Mesenchymal stem cell (in vitro differentiated cells and primary cell): ENCODE data around the gene TMEM204.

Experiments used
- DNase-seq: peaks from one replicate; pipeline ENCODE4 v3.0.0-alpha.2; 2013
- H2AFZ ChIP-seq: one replicate; pipeline ENCODE4 v1.6.1; 2013; ENCODE audit warnings: low read depth, mild to moderate bottlenecking, control low read depth, inconsistent platforms, low read length, moderate library complexity
- H2AK5ac ChIP-seq: 2 replicates; pipeline ENCODE4 v1.6.1; 2013; ENCODE audit warnings: low read length, moderate library complexity, mild to moderate bottlenecking, inconsistent platforms; ENCODE audit not compliant: severe bottlenecking
- H2BK120ac ChIP-seq: one replicate; pipeline ENCODE4 v1.6.1; 2013; ENCODE audit warnings: low read depth, mild to moderate bottlenecking, inconsistent platforms, low read length, moderate library complexity
- H2BK12ac ChIP-seq, 2 experiments: one replicate each; pipeline ENCODE4 v1.6.1; 2013; ENCODE audit warnings: inconsistent platforms in 2 of 2, low read length in 2 of 2, mild to moderate bottlenecking in 2 of 2, moderate library complexity in 2 of 2, control low read depth in 1 of 2
- H2BK15ac ChIP-seq: one replicate; pipeline ENCODE4 v1.6.1; 2013; ENCODE audit warnings: mild to moderate bottlenecking, low read depth, inconsistent platforms; ENCODE audit not compliant: poor library complexity, severe bottlenecking
- H2BK5ac ChIP-seq: 2 replicates; pipeline ENCODE4 v1.6.1; 2013; ENCODE audit warnings: low read depth, mild to moderate bottlenecking, low read length, control low read depth, inconsistent platforms; ENCODE audit not compliant: poor library complexity, severe bottlenecking
- H3K14ac ChIP-seq, 2 experiments: one replicate each; pipeline ENCODE4 v1.6.1; 2013; ENCODE audit warnings: inconsistent platforms in 2 of 2, low read length in 2 of 2, control low read depth in 1 of 2, mild to moderate bottlenecking in 1 of 2, moderate library complexity in 1 of 2
- H3K18ac ChIP-seq, 2 experiments: one replicate each; pipeline ENCODE4 v1.6.1; 2013; ENCODE audit warnings: inconsistent platforms in 2 of 2, low read length in 2 of 2, control low read depth in 1 of 2, low read depth in 1 of 2, mild to moderate bottlenecking in 1 of 2
- H3K23ac ChIP-seq, 2 experiments: one replicate each; pipeline ENCODE4 v1.6.1; 2013; ENCODE audit warnings: inconsistent platforms in 2 of 2, low read length in 2 of 2, mild to moderate bottlenecking in 2 of 2, moderate library complexity in 2 of 2, control low read depth in 1 of 2
- H3K27ac ChIP-seq: 2 replicates; pipeline ENCODE4 v1.5.1; 2013; ENCODE audit warnings: mild to moderate bottlenecking, moderate library complexity, low read length, control low read depth, inconsistent platforms; ENCODE audit not compliant: poor library complexity, severe bottlenecking
- H3K27me3 ChIP-seq, 2 experiments: 2 replicates each; pipeline versions ENCODE4 v1.6.1 to v1.7.0; 2013; ENCODE audit warnings: low read length in 2 of 2, mild to moderate bottlenecking in 2 of 2, moderate library complexity in 2 of 2, control low read depth in 1 of 2, inconsistent platforms in 1 of 2; ENCODE audit not compliant: control insufficient read depth in 1 of 2, insufficient read depth in 1 of 2
- H3K36me3 ChIP-seq, 2 experiments: 2 replicates each; pipeline versions ENCODE4 v1.6.1 to v1.7.0; 2013; ENCODE audit warnings: low read length in 2 of 2, control low read depth in 1 of 2, inconsistent platforms in 1 of 2, low read depth in 1 of 2, mild to moderate bottlenecking in 1 of 2; ENCODE audit not compliant: insufficient read depth in 2 of 2, control insufficient read depth in 1 of 2
- H3K4ac ChIP-seq, 2 experiments: one replicate each; pipeline ENCODE4 v1.6.1; 2013; ENCODE audit warnings: inconsistent platforms in 2 of 2, low read length in 2 of 2, mild to moderate bottlenecking in 2 of 2, moderate library complexity in 2 of 2, control low read depth in 1 of 2, low read depth in 1 of 2
- H3K4me1 ChIP-seq: 2 replicates; pipeline ENCODE4 v1.6.1; 2013; ENCODE audit warnings: low read depth, low read length, control low read depth; ENCODE audit not compliant: control insufficient read depth, insufficient read depth
- H3K4me2 ChIP-seq: 2 replicates; pipeline ENCODE4 v1.6.1; 2013; ENCODE audit warnings: low read length, mild to moderate bottlenecking, inconsistent platforms; ENCODE audit not compliant: poor library complexity, severe bottlenecking
- H3K4me3 ChIP-seq, 2 experiments: 2 replicates each; pipeline versions ENCODE4 v1.5.1 to v1.7.0; 2013; ENCODE audit warnings: low read length in 2 of 2, mild to moderate bottlenecking in 2 of 2, control low read depth in 1 of 2, low read depth in 1 of 2; ENCODE audit not compliant: insufficient read depth in 1 of 2
- H3K79me1 ChIP-seq: replicated peaks from 2 replicates; pipeline ENCODE4 v1.6.1; 2013; ENCODE audit warnings: mild to moderate bottlenecking, control low read depth, low read length, inconsistent platforms; ENCODE audit not compliant: poor library complexity, severe bottlenecking
- H3K9ac ChIP-seq: 2 replicates; pipeline ENCODE4 v1.7.0; 2013; ENCODE audit warnings: mild to moderate bottlenecking, low read length, moderate library complexity
- H3K9me3 ChIP-seq: 2 replicates; pipeline ENCODE4 v1.7.0; 2013; ENCODE audit warnings: mild to moderate bottlenecking, low read length; ENCODE audit not compliant: control insufficient read depth
- H4K8ac ChIP-seq: one replicate; pipeline ENCODE4 v1.6.1; 2013; ENCODE audit warnings: inconsistent platforms, mild to moderate bottlenecking, low read length, moderate library complexity
- H4K91ac ChIP-seq: one replicate; pipeline ENCODE4 v1.6.1; 2013; ENCODE audit warnings: mild to moderate bottlenecking, low read length, inconsistent platforms
- WGBS: methylation state at CpG from one replicate; pipeline ENCODE4 v1.1.7; 2013; ENCODE audit warnings: mixed read lengths; 5-methylcytosine and 5-hydroxymethylcytosine counted together

TMEM204 gene

DNA sequence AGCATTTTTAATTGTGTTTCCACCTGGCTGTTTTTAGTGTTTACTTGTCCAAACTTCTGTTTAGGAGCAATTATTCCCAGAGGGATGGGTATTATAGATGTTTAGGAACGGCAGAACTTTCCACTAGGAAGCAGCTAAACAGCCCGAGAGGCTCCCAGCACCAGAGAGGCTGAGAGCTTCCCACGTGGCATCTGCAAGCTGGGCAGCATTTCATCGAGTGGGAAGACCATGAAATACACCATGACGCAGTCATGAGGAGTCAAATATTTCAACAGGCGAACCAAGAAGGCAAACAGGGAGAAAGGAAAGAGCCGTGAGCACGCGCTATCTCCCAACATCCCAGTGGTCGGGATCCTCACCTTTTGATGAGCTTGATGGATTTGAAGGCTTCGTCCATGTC is 24.1 kb downstream of the TMEM204 start:
- H3K4me2 ChIP-seq = no peak overlapping the region
- no peak overlapping the region for H4K8ac ChIP-seq
- no peak overlapping the region for H3K4me3 ChIP-seq
- DNase-seq = no peak
- H3K79me1 ChIP-seq = peaks cover 1% of the 10 kb centered on the region
- peaks cover 78 to 90% of the 10 kb centered on the region in 2 experiments for H3K36me3 ChIP-seq
- peaks cover 2% of the 10 kb centered on the region for H3K4me1 ChIP-seq
- no peak overlapping the region for H3K9ac ChIP-seq
- H3K4ac ChIP-seq = no peak overlapping the region
- no peak overlapping the region for H3K18ac ChIP-seq
- no peak overlapping the region for H4K91ac ChIP-seq
- WGBS = 91% methylated on average over 11 of the region's 11 CpGs
- no peaks in the 10 kb centered on the region for H3K9me3 ChIP-seq
- H3K27me3 ChIP-seq = no peaks in the 10 kb centered on the region
- no peak overlapping the region for H2BK15ac ChIP-seq
- no peak overlapping the region for H2BK5ac ChIP-seq
- H2AK5ac ChIP-seq = no peak overlapping the region
- no peak overlapping the region for H3K23ac ChIP-seq
- H2BK120ac ChIP-seq = no peak overlapping the region
- H2AFZ ChIP-seq = no peak overlapping the region
- no peak overlapping the region for H2BK12ac ChIP-seq
- H3K14ac ChIP-seq = no peak overlapping the region
- H3K27ac ChIP-seq = no peak overlapping the region

DNA sequence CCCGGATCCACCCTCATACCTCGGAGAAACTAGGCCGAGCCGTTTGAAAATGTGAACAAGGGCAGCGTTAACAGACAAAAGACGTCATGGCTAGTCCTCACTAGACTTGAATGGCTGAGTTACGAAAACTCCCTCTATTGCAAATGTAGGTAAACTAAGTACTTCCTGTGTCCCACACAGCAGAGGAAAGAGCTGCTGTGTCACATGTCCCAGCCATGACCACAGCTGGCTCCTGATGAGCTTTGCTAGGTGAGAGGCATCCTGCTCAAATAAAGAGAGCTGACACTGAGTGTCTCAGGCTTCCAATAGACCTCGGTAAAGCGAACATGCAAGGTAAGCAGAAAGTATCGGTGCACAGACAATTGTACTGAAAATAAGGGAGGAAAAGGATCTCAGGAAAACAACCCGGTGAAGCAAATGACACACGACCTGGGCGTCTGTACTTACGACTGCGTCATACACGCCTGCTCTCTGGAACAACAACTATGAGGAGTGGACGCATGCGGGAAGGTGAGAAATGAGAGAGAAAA is 26.0 kb downstream of the TMEM204 start:
- no peak overlapping the region for H2BK12ac ChIP-seq
- H3K4me3 ChIP-seq = no peak overlapping the region
- no peak overlapping the region for H4K91ac ChIP-seq
- no peak overlapping the region for H3K9ac ChIP-seq
- no peak overlapping the region for H2AK5ac ChIP-seq
- no peak overlapping the region for H3K4me2 ChIP-seq
- H3K4me1 ChIP-seq = peaks cover 2% of the 10 kb centered on the region
- H2BK15ac ChIP-seq = no peak overlapping the region
- WGBS = 88% methylated on average over 18 of the region's 18 CpGs
- H3K4ac ChIP-seq = no peak overlapping the region
- no peaks in the 10 kb centered on the region for H3K27me3 ChIP-seq
- H4K8ac ChIP-seq = no peak overlapping the region
- H2BK5ac ChIP-seq = no peak overlapping the region
- no peak for DNase-seq
- no peak overlapping the region for H3K14ac ChIP-seq
- H3K36me3 ChIP-seq = peaks cover 81 to 89% of the 10 kb centered on the region in 2 experiments
- no peak overlapping the region for H3K23ac ChIP-seq
- no peak overlapping the region for H3K18ac ChIP-seq
- no peaks in the 10 kb centered on the region for H3K79me1 ChIP-seq
- H2BK120ac ChIP-seq = no peak overlapping the region
- H2AFZ ChIP-seq = no peak overlapping the region
- H3K27ac ChIP-seq = no peak overlapping the region
- H3K9me3 ChIP-seq = no peaks in the 10 kb centered on the region

DNA sequence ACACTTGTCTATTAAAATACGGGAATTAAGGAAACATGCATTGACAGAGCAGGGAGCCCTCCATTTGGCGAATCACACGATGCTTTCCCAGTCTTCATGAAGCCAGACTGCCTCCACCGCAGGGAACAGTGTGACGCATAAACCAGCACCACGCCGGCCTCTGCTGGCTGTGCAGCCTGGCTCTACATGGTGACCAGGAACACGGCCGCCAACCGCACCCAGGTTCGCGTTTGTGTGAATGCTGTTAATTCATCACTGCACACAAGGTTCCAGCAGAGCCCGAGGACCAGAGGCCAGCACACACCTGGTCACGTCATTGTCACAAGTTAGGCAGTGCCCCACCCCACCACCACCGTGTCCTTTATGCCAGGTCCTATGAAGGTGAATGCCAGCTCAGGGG is 26.7 kb downstream of the TMEM204 start:
- Histone ChIP-seq H3K14ac (no peak overlapping the region), H3K9me3 (no peaks in the 10 kb centered on the region), H3K36me3 (peaks cover 81 to 83% of the 10 kb centered on the region in 2 experiments), H4K8ac (no peak overlapping the region), H3K4me2 (no peak overlapping the region), H3K27me3 (no peaks in the 10 kb centered on the region), H3K27ac (no peak overlapping the region), H2BK5ac (no peak overlapping the region), H4K91ac (no peak overlapping the region), H3K4me1 (peaks cover 4% of the 10 kb centered on the region), H3K18ac (no peak overlapping the region), H3K4me3 (no peak overlapping the region), H2AFZ (no peak overlapping the region), H3K23ac (no peak overlapping the region), H2AK5ac (no peak overlapping the region), H3K79me1 (no peaks in the 10 kb centered on the region), H2BK15ac (no peak overlapping the region), H2BK12ac (no peak overlapping the region), H3K9ac (no peak overlapping the region), H3K4ac (no peak overlapping the region), H2BK120ac (no peak overlapping the region)
- DNase-seq = no peak
- 96% methylated on average over 15 of the region's 15 CpGs for WGBS

DNA sequence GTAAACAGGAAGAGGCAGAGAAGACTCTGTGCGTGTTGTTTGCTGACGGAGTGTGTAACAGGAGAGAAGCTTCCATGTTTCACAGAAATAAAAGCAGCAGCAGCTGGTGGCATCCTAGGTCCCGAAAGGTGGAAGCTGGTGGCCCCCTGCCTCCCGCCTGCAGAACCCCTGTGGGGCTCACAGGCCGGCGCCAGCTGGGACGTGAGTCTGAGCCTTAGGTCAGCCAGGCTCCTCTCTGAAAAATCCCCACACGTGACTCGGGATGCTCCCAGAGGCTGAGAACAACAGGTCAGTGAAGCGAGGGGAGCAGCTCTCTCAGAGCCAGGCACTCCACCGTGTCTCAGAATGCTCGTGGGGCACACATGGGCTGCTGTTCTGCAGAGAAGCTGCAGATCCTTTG is 27.4 kb downstream of the TMEM204 start:
- Histone ChIP-seq H3K79me1 (no peaks in the 10 kb centered on the region), H3K27me3 (no peaks in the 10 kb centered on the region), H3K27ac (no peak overlapping the region), H2BK5ac (no peak overlapping the region), H3K4me3 (no peak overlapping the region), H3K9me3 (no peaks in the 10 kb centered on the region), H4K91ac (no peak overlapping the region), H3K9ac (no peak overlapping the region), H2BK120ac (no peak overlapping the region), H2BK15ac (no peak overlapping the region), H3K36me3 (peaks cover 82 to 84% of the 10 kb centered on the region in 2 experiments), H4K8ac (no peak overlapping the region), H2BK12ac (no peak overlapping the region), H2AK5ac (no peak overlapping the region), H3K14ac (no peak overlapping the region), H3K18ac (no peak overlapping the region), H3K4ac (no peak overlapping the region), H2AFZ (no peak overlapping the region), H3K23ac (no peak overlapping the region), H3K4me1 (peaks cover 7% of the 10 kb centered on the region), H3K4me2 (no peak overlapping the region)
- no peak for DNase-seq
- WGBS = 91% methylated on average over 12 of the region's 12 CpGs
